SK-N-SH (cell line): ENCODE results near the gene MYO1C. TPM values are rescaled to one million over a fixed set of nuclear protein-coding genes. Genes with fewer than 3 reads are reported as not detected.
A peak's percentile ranks its signal among the peaks of the same experiment; 100 is the strongest.

Experiments used
- CTCF ChIA-PET: fragments of 300-600, 350-600 bp; formaldehyde crosslinking; extraction: SDS; loops from one replicate; lab custom pipeline; 2021; lab: Yijun Ruan, JAX
- POLR2A ChIA-PET: fragments of 350-600 bp; sonication (Branson Sonifier 250); formaldehyde crosslinking; extraction: SDS; loops from one replicate; lab custom pipeline; 2020; ENCODE audit warnings: antibody characterized with exemption, inconsistent platforms; lab: Yijun Ruan, JAX
- DNase-seq: peaks from one replicate; pipeline ENCODE4 v3.0.0; 2012
- H2AFZ ChIP-seq: fragments of 200-600 bp; sonication (generic); 2 replicates; pipeline ENCODE4 v1.8.1; 2016; ENCODE audit warnings: antibody characterized with exemption, mild to moderate bottlenecking, low read depth
- H3F3A ChIP-seq: fragments of 200-600 bp; sonication (generic); replicated peaks from 2 replicates; pipeline ENCODE3; 2016; ENCODE audit warnings: antibody characterized with exemption, mild to moderate bottlenecking; ENCODE audit not compliant: insufficient read depth
- H3K27ac ChIP-seq, 2 experiments: fragments of 200-500 bp in 1 of 2; fragments of 200-600 bp in 1 of 2; sonication (Bioruptor generic) in 1 of 2; sonication (generic), shearing (Covaris generic) in 1 of 2; 2 replicates each; pipeline versions ENCODE4 v1.5.1 to v1.6.1; 2014 to 2016; ENCODE audit warnings: low read depth in 2 of 2, inconsistent platforms in 1 of 2, low read length in 1 of 2, mild to moderate bottlenecking in 1 of 2, mixed read lengths in 1 of 2
- H3K27me3 ChIP-seq: fragments of 200-600 bp; sonication (generic), shearing (Covaris generic); 2 replicates; pipeline ENCODE4 v1.6.1; 2016; ENCODE audit warnings: mixed run types; ENCODE audit not compliant: insufficient read depth
- H3K36me3 ChIP-seq, 2 experiments: fragments of 200-500 bp in 1 of 2; fragments of 200-600 bp in 1 of 2; sonication (Bioruptor generic) in 1 of 2; sonication (generic) in 1 of 2; replicated peaks in 1 of 2; 2 replicates each; pipeline versions ENCODE3 to v1.5.1; 2014 to 2016; ENCODE audit warnings: low read length in 1 of 2, mild to moderate bottlenecking in 1 of 2; ENCODE audit not compliant: insufficient read depth in 2 of 2, control insufficient read depth in 1 of 2
- H3K4me1 ChIP-seq, 2 experiments: fragments of 200-500 bp in 1 of 2; fragments of 200-600 bp in 1 of 2; sonication (Bioruptor generic) in 1 of 2; sonication (generic), shearing (Covaris generic) in 1 of 2; 2 replicates each; pipeline versions ENCODE4 v1.5.1 to v1.6.1; 2014 to 2016; ENCODE audit warnings: low read depth in 1 of 2, low read length in 1 of 2, mixed run types in 1 of 2; ENCODE audit not compliant: insufficient read depth in 2 of 2, control insufficient read depth in 1 of 2
- H3K4me2 ChIP-seq: fragments of 200-600 bp; sonication (generic), shearing (Covaris generic); 2 replicates; pipeline ENCODE4 v1.6.1; 2017; ENCODE audit warnings: mixed run types
- H3K4me3 ChIP-seq, 2 experiments: fragments of 200-500 bp in 1 of 2; fragments of 200-600 bp in 1 of 2; sonication (Bioruptor generic) in 1 of 2; sonication (generic), shearing (Covaris generic) in 1 of 2; 2 replicates each; pipeline versions ENCODE4 v1.5.1 to v1.8.1; 2014 to 2016; ENCODE audit warnings: low read depth in 2 of 2, inconsistent platforms in 1 of 2, low read length in 1 of 2, mild to moderate bottlenecking in 1 of 2, mixed read lengths in 1 of 2, moderate library complexity in 1 of 2
- H3K79me2 ChIP-seq: fragments of 200-600 bp; sonication (generic); 2 replicates; pipeline ENCODE4 v1.8.1; 2017; ENCODE audit warnings: mild to moderate bottlenecking; ENCODE audit not compliant: insufficient read depth
- H3K9ac ChIP-seq: fragments of 200-600 bp; sonication (generic); 2 replicates; pipeline ENCODE4 v1.6.1; 2017; ENCODE audit warnings: mixed run types
- H3K9me2 ChIP-seq: fragments of 200-600 bp; sonication (generic); 2 replicates; pipeline ENCODE4 v1.6.1; 2017; ENCODE audit warnings: mixed run types
- H3K9me3 ChIP-seq: fragments of 200-600 bp; sonication (generic); 2 replicates; pipeline ENCODE4 v1.6.1; 2017; ENCODE audit warnings: mixed run types, mild to moderate bottlenecking, moderate library complexity
- H4K20me1 ChIP-seq: fragments of 200-600 bp; sonication (generic); 2 replicates; pipeline ENCODE4 v1.6.1; 2017; ENCODE audit warnings: mild to moderate bottlenecking, mixed run types; ENCODE audit not compliant: insufficient read depth
- CTCF ChIP-seq: fragments of 200-600 bp; sonication (generic); IDR thresholded peaks from 2 replicates; pipeline ENCODE4 v1.6.1; 2017; ENCODE audit warnings: antibody characterized with exemption, mild to moderate bottlenecking, moderate library complexity
- EP300 ChIP-seq, 2 experiments: IDR thresholded peaks; 2 replicates each; pipeline versions ENCODE4 v1.4.0 to v1.6.1; 2012; ENCODE audit warnings: borderline replicate concordance in 1 of 2, low read depth in 1 of 2, low read length in 1 of 2
- FOSL2 ChIP-seq: IDR thresholded peaks from 2 replicates; pipeline ENCODE4 v1.4.0; 2012; ENCODE audit warnings: low read depth, mild to moderate bottlenecking, moderate library complexity, borderline replicate concordance
- GATA2 ChIP-seq: sonication (generic); formaldehyde crosslinking; IDR thresholded peaks from 2 replicates; pipeline ENCODE4 v1.5.0; 2020; ENCODE audit warnings: mild to moderate bottlenecking, missing genetic modification reagents
- MAX ChIP-seq: IDR thresholded peaks from 2 replicates; pipeline ENCODE4 v1.4.0; 2012; ENCODE audit warnings: low read depth
- MEF2A ChIP-seq: IDR thresholded peaks from 2 replicates; pipeline ENCODE4 v1.4.0; 2012; ENCODE audit warnings: low read depth, borderline replicate concordance
- NFIC ChIP-seq: IDR thresholded peaks from 2 replicates; pipeline ENCODE4 v1.4.0; 2012; ENCODE audit warnings: borderline replicate concordance
- POLR2AphosphoS5 ChIP-seq: IDR thresholded peaks from 2 replicates; pipeline ENCODE4 v1.6.1; 2012; ENCODE audit warnings: low read depth, low read length
- RAD21 ChIP-seq: IDR thresholded peaks from 2 replicates; pipeline ENCODE4 v1.6.1; 2012; ENCODE audit warnings: mild to moderate bottlenecking, low read length
- RCOR1 ChIP-seq: fragments of 150-350 bp; IDR thresholded peaks from 2 replicates; pipeline ENCODE4 v1.6.1; 2017; ENCODE audit warnings: antibody characterized with exemption, low read length
- RFX5 ChIP-seq: IDR thresholded peaks from 2 replicates; pipeline ENCODE4 v1.6.1; 2012; ENCODE audit warnings: mild to moderate bottlenecking, improper control_type of control experiment, low read length
- SMC3 ChIP-seq: IDR thresholded peaks from 2 replicates; pipeline ENCODE4 v1.6.1; 2012; ENCODE audit warnings: low read depth, low read length, improper control_type of control experiment
- TCF12 ChIP-seq: IDR thresholded peaks from 2 replicates; pipeline ENCODE4 v1.4.0; 2012
- TEAD4 ChIP-seq: IDR thresholded peaks from 2 replicates; pipeline ENCODE4 v1.4.0; 2012; ENCODE audit warnings: mild to moderate bottlenecking, borderline replicate concordance; ENCODE audit not compliant: insufficient read depth
- WGBS: methylation state at CpG from one replicate; pipeline ENCODE4 v1.1.6; 2017; ENCODE audit warnings: low lambda C conversion rate; 5-methylcytosine and 5-hydroxymethylcytosine counted together
- polyA plus RNA-seq, 3 experiments: library from polyadenylated mRNA; depleted of rRNA; stranded (reverse); fragments of >200 nt; gene quantifications; 2 replicates each; pipeline ENCODE4 v1.2.3, GENCODE V29; 2012

Gene MYO1C, protein sequence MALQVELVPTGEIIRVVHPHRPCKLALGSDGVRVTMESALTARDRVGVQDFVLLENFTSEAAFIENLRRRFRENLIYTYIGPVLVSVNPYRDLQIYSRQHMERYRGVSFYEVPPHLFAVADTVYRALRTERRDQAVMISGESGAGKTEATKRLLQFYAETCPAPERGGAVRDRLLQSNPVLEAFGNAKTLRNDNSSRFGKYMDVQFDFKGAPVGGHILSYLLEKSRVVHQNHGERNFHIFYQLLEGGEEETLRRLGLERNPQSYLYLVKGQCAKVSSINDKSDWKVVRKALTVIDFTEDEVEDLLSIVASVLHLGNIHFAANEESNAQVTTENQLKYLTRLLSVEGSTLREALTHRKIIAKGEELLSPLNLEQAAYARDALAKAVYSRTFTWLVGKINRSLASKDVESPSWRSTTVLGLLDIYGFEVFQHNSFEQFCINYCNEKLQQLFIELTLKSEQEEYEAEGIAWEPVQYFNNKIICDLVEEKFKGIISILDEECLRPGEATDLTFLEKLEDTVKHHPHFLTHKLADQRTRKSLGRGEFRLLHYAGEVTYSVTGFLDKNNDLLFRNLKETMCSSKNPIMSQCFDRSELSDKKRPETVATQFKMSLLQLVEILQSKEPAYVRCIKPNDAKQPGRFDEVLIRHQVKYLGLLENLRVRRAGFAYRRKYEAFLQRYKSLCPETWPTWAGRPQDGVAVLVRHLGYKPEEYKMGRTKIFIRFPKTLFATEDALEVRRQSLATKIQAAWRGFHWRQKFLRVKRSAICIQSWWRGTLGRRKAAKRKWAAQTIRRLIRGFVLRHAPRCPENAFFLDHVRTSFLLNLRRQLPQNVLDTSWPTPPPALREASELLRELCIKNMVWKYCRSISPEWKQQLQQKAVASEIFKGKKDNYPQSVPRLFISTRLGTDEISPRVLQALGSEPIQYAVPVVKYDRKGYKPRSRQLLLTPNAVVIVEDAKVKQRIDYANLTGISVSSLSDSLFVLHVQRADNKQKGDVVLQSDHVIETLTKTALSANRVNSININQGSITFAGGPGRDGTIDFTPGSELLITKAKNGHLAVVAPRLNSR
- polyA plus RNA-seq (2012; rRNA removed), result 98.0 and 102 TPM in 2 replicates
- 44.7 and 60.5 TPM in 2 replicates for polyA plus RNA-seq (2012; cell fraction: cytosol; rRNA removed)
- polyA plus RNA-seq (2012; cell fraction: nucleus; rRNA removed), result 250 and 284 TPM in 2 replicates

- TF ChIP-seq MAX (no peak), CTCF (no peak), SMC3 (no peak), RFX5 (no peak), TCF12 (no peak), RCOR1 (no peak), POLR2AphosphoS5 (no peak), FOSL2 (no peak), RAD21 (no peak), TEAD4 (no peak), MEF2A (no peak), GATA2 (no peak), NFIC (no peak), EP300 (IDR thresholded peaks at IDR 0.05; ENCODE audit: borderline replicate concordance in 1 of 2, low read depth in 1 of 2, low read length in 1 of 2) (no peak)
- peaks cover 31% of the 10 kb centered on the region for H3K79me2 ChIP-seq
- H3K9ac ChIP-seq, result peak within 1 kb of the TSS; percentile 78; the same call in 1 of the 2 replicates
- peak within 1 kb of the TSS; percentile 62 to 82 for H3K4me3 ChIP-seq
- ChIA-PET POLR2A (interaction anchor here (0.6 to 1.2 kb wide), 3 partner anchors 12 to 286 kb away, joined by 3 read pairs; no protein-coding TSS in a partner anchor), CTCF (interaction anchor here (1.4 to 2.0 kb wide), 2 partner anchors 24 to 127 kb away, joined by 5 to 13 read pairs; partner anchors contain the start of gene INPP5K)
- peaks cover 18% of the 10 kb centered on the region for H3F3A ChIP-seq
- peaks cover 24 to 35% of the 10 kb centered on the region in 2 experiments; a peak in 3 of 4 replicates for H3K4me1 ChIP-seq
- DNase-seq, result no peak
- H4K20me1 ChIP-seq, result no peaks in the 10 kb centered on the region
- peaks cover 0 to 8% of the 10 kb centered on the region in 2 experiments for H3K36me3 ChIP-seq
- no peaks in the 10 kb centered on the region for H3K9me2 ChIP-seq
- H3K4me2 ChIP-seq, result peak within 1 kb of the TSS; percentile 90
- no peaks in the 10 kb centered on the region for H3K27me3 ChIP-seq
- WGBS, result 94% methylated on average over 14 of the region's 35 CpGs
- H3K27ac ChIP-seq, result peak within 1 kb of the TSS; percentile 17 to 86; a peak in 3 of 4 replicates
- H3K9me3 ChIP-seq, result no peaks in the 10 kb centered on the region
- H2AFZ ChIP-seq, result no peak within 1 kb of the TSS
Observed at GRCh38 chr17:1492249-1493206, at the start of gene MYO1C. MYO1C (minus strand) TSS chr17:1492686; CDS start chr17:1492487, 199 bp downstream.
